Omental fat pad (tissue), 4 donors: ENCODE data around the gene ASB13. TPM values are rescaled to one million over a fixed set of nuclear protein-coding genes. Genes with fewer than 3 reads are reported as not detected.
A peak's percentile ranks its signal among the peaks of the same experiment; 100 is the strongest.
"Not testable (repeated sequence)": the region's sequence is repeated elsewhere in the genome, so short reads cannot be mapped to it uniquely, and the experiment has no call there.

Experiments used
- ATAC-seq: fragments of 150-250 bp; one replicate; pipeline ENCODE4 v1.9.1; 2016; ENCODE audit warnings: mild to moderate bottlenecking, moderate library complexity; ENCODE audit not compliant: low FRiP score
- DNase-seq: peaks from one replicate; pipeline ENCODE4 v3.0.0-alpha.2; 2019; ENCODE audit warnings: low spot score
- total RNA-seq, 4 donors: library from RNA; depleted of rRNA; stranded (reverse); fragments of >200 nt; gene quantifications; one replicate each; pipeline ENCODE4 v1.1.0, GENCODE V29; 2016
- TF ChIP-seq, protein P1 (sequence below), 3 donors: fragments of 450-650 bp; IDR thresholded peaks; one replicate each; pipeline ENCODE4 v1.5.1; 2016 to 2017; ENCODE audit warnings: antibody characterized with exemption in 3 of 3, mild to moderate bottlenecking in 3 of 3, moderate library complexity in 2 of 3

ASB13 gene
- total RNA-seq, 4 donors from 2014 or later, result 15.0 to 46.5 (median 16.9) TPM

DNA sequence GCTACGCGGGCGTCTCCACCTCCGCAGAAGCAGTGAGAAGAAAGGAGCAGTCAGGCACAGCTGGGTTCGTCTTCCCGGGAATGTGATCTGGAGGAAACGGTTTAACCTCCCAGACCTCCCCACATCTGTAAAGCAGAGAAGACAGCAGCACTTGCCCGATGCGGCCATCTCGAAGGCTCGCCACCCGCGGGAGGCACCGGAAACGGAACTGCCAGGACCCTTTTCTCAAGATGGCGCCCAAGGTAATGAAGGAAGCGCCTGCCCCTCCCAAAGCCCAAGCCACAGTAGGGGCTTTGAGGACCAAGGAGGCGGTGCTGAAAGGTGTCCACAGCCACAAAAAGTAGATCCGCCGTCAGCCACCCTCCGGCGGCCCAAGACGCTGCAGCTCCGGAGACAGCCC is 41.7 kb downstream of the ASB13 start:
- DNase-seq, result no peak
- TF ChIP-seq, protein P1, sequence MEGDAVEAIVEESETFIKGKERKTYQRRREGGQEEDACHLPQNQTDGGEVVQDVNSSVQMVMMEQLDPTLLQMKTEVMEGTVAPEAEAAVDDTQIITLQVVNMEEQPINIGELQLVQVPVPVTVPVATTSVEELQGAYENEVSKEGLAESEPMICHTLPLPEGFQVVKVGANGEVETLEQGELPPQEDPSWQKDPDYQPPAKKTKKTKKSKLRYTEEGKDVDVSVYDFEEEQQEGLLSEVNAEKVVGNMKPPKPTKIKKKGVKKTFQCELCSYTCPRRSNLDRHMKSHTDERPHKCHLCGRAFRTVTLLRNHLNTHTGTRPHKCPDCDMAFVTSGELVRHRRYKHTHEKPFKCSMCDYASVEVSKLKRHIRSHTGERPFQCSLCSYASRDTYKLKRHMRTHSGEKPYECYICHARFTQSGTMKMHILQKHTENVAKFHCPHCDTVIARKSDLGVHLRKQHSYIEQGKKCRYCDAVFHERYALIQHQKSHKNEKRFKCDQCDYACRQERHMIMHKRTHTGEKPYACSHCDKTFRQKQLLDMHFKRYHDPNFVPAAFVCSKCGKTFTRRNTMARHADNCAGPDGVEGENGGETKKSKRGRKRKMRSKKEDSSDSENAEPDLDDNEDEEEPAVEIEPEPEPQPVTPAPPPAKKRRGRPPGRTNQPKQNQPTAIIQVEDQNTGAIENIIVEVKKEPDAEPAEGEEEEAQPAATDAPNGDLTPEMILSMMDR (IDR thresholded peaks at IDR 0.05), result no peak
- ATAC-seq, result no peak

DNA sequence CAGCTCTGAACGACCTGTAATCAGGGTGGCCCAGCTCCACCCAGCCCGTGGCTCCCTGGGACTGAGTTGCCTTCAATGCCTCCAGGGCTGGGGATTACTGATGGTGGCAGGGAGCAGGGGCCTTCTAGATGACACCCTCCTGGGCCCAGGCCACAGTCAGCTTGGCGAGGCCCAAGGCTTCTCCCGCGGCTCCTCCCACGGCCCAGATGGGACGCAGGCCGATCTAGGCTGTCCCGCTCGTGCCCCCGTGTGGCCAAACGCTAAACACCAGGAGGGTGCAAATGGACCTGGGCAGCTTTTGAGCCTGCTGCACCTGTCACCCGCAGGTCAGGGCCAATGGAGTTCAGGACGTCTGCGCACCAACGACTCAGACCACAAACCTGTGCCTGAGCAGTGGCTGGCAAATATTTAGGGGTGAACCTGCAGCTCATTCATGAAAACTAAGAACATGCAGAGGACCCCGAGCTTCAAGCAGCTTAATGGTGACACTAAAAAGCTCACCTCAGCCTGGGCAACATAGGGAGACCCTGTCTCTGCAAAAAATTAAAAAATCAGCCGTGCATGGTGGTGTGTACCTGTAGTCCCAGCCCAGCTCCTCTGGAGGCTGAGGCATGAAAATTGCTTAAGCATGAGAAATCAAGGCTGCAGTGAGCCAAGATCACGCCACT is 43.2 kb downstream of the ASB13 start:
- TF ChIP-seq, protein P1 (IDR thresholded peaks at IDR 0.05), result peak in 2 of 3 donors; percentile 19 to 48
- peak; percentile 88 for ATAC-seq
- DNase-seq, result peak; percentile 57

DNA sequence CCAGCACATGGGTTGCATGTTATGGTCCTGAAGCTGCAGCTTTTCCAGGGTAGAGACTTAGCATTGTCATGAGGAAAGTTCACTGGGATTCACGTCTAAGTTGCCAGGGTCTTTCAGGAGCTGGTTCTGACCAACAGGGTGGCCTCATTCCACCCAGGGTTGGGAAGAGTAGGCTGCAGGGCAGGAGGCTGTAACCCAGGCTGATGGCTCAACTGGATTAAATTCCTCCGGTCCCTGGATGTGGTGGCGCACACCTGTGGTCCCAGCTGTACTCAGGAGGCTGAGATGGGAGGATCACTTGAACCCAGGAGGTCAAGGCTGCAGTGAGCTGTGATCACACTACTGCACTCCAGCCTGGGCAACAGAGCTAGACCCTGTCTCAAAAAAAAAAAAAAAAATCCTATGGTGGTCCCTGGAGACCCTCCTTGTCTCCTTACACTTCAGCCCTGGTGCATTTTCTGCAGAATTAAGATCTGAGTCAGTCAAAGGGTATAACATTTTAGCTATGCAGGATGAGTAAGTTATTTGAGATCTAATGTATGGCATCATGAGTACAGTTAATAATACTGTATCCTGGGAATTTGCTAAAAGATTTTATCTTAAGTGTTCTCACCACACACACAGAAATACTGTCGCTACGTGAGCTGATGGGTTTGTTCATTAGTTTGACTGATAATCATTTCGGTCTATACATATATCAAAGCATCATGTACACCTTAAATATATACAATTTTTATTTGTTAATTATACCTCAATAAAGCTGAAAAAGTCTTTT is 44.0 kb downstream of the ASB13 start:
- ATAC-seq (no peak), DNase-seq (no peak)

DNA sequence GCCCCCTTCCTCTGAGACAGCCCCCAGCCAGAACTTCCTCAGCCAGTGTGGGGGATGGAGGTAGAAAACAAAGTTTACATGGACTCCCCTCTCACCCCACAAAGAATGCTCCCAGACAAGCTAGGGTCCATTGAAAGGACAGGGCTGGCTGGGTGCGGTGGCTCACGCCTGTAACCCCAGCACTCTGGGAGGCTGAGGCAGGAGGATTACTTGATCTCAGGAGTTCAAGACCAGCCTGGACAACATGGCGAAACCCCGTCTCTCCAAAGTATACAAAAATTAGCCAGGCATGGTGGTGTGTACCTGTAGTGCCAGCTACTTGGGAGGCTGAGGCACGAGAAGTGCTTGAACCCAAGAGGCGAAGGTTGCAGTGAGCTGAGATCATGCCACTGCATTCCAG is 45.0 kb downstream of the ASB13 start:
- DNase-seq, ATAC-seq: not testable (repeated sequence)

More for the DNA sequence above, 44.0 kb downstream of the ASB13 start:
- TF ChIP-seq, protein P1 (IDR thresholded peaks at IDR 0.05), result no peak

DNA sequence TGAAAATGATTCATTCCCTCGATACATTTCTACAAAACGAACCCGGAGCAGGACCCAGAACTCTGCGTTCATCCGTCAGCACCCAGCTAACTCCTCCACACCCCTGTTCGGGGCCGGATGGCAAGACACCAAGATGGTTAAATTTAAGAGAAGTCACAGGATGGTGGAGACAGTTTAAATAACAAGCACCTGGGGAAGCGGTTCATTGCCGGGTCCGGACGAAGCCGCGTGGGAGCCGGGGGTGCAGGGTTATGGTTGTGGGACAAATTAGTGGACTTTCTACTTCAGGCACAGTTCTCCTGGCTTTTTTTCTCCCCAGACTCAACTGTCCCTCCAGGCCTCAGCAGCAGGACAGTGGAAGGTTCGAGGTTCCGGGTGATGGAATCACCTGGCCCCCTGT is 45.4 kb downstream of the ASB13 start:
- ATAC-seq (no peak), DNase-seq (no peak)
- TF ChIP-seq, protein P1 (IDR thresholded peaks at IDR 0.05), result no peak

DNA sequence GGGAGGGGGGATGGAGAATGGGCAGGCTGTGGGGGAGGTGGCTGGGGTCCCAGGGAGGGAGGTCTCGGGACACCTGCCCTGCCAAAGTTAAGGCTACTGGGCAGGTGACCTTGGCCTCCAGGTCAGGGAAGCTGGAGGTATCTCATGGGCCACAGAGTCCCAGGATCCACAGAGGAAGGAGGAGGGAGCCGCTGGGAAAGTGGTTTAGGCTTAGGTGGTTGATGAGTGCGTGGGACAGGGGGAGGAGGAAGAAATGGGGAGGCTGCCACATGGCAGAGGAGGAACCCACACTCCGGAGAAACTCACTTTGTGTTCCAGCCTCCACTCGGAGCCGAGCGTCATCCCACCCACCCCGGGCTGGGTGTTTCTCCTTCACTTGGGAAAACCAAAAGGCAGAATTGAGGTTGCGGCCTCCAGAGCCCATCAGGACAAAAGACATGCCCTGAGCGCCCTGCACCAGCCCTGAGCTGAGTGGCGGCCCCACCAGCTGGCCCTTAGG is 46.1 kb downstream of the ASB13 start:
- TF ChIP-seq, protein P1 (IDR thresholded peaks at IDR 0.05), result no peak
- ATAC-seq, result no peak
- DNase-seq, result no peak

DNA sequence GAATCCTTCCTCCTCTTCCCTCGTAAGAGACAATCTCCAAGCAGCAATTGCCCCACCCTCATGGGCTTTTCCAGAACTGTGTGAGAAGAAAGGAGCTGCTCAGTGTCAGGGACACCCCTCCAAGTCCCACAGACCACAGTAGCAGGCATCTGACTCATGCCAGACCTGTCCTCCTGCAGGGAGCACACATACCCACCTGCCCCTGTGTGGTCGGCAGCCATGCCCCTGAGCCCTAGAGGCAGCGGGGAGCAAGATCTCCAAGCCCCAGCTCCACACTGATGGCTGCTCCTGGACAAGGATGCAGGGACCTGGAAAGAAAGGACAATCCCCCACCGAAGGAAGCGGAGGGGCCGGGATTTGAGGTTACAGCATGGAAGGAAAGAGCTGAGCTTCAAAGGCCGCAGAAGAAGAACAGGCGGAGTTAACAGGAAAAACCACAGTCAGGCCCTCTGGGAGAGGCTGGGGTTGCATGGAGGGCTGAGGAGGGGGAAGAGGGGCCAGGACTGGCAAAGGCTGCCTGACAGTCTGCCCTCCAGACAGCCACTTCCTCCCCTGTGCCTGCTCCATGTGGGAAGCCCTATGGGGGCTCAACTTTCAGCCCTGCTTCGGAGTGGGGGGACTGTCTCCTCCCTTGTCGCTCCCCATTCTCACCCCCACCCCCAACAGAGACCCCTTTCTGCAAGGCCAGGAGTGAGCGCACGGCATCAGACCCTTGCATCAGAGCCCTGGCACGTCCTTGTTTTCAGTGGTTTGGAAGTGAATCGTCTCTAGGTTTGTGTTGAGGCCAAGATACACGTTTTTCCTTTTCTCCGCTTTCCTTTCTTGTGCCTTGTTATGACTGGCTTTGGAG is 46.8 kb downstream of the ASB13 start:
- TF ChIP-seq, protein P1 (IDR thresholded peaks at IDR 0.05), result no peak
- ATAC-seq (no peak), DNase-seq (no peak)
